ENCODE measurements around the gene ZNF180.
"Not testable (repeated sequence)": the region's sequence is repeated elsewhere in the genome, so short reads cannot be mapped to it uniquely, and the experiment has no call there.

Gene ZNF180

GRCh38 chr19:44525721-44526430, 25.6 kb upstream of the ZNF180 start:
- DNase-seq (ENCODE audit: low spot score in 2 of 2) (no peak), ATAC-seq (replicated peaks; ENCODE audit: extremely low read depth, poor library complexity, severe bottlenecking) (no peak)
- no peaks in the 10 kb centered on the region for H3K4me1 Mint-ChIP-seq
- peaks cover 2% of the 10 kb centered on the region for H3K36me3 Mint-ChIP-seq (ENCODE audit: insufficient read depth)
- H3K9me3 Mint-ChIP-seq, result peaks cover 12% of the 10 kb centered on the region
- H3K27me3 Mint-ChIP-seq, result peaks cover 18% of the 10 kb centered on the region
- no peak overlapping the region for H3K4me3 Mint-ChIP-seq
- H3K27ac Mint-ChIP-seq (ENCODE audit: low read depth), result no peak overlapping the region

DNA sequence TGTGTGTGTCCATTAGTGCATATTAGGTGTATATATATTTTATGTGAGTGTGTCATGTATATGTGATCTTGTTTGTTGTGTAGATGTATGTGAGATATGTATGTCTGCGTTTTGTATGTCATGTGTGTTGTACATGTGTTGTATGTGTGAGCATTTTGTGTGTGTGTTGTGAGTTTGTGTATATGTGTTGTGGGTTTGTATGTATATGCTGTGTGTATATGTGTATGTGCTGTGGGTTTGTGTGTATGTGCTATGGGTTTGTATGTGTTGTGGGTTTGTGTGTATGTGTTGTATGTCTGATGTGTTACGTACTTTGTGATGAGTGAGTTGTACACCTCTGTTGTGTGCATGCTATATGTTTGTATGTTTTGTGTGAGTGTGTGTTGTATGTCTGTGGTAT, 21.0 kb upstream of the ZNF180 start:
- ATAC-seq (replicated peaks; ENCODE audit: extremely low read depth, poor library complexity, severe bottlenecking) (no peak), DNase-seq (ENCODE audit: low spot score in 2 of 2) (no peak)
- Mint-ChIP-seq H3K4me1 (no peaks in the 10 kb centered on the region), H3K27ac (ENCODE audit: low read depth) (no peak overlapping the region), H3K27me3 (no peaks in the 10 kb centered on the region), H3K9me3 (no peaks in the 10 kb centered on the region), H3K4me3 (no peak overlapping the region), H3K36me3 (ENCODE audit: insufficient read depth) (no peaks in the 10 kb centered on the region)

GRCh38 chr19:44517146-44517545, 16.8 kb upstream of the ZNF180 start:
- Mint-ChIP-seq H3K27ac (ENCODE audit: low read depth) (no peak overlapping the region), H3K27me3 (no peaks in the 10 kb centered on the region), H3K4me3 (no peak overlapping the region), H3K4me1 (no peaks in the 10 kb centered on the region), H3K9me3 (peaks cover 5% of the 10 kb centered on the region), H3K36me3 (ENCODE audit: insufficient read depth) (no peaks in the 10 kb centered on the region)
- ATAC-seq (replicated peaks; ENCODE audit: extremely low read depth, poor library complexity, severe bottlenecking), result no peak
- DNase-seq (ENCODE audit: low spot score in 2 of 2), result no peak

DNA sequence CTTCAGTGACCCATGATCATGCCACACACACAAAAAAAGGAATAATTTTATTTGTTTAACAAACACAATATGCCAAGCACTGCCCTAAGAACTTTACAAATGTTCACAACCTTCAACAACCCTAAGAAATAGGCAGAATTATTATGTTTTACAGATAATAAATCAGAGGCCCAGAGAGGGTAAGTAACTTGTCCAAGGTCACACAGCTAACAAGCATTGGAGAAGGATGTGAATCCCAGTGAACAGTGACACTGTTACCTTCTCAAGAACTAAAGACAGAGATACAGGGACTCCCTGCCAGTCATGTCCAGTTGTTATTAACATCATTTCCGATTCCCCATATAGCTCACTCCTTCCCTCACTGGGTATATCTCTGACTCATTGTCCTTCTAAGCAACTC, 15.6 kb upstream of the ZNF180 start:
- Mint-ChIP-seq H3K9me3 (peaks cover 5% of the 10 kb centered on the region), H3K36me3 (ENCODE audit: insufficient read depth) (no peaks in the 10 kb centered on the region), H3K27me3 (peaks cover 10% of the 10 kb centered on the region), H3K4me3 (no peak overlapping the region), H3K4me1 (no peaks in the 10 kb centered on the region), H3K27ac (ENCODE audit: low read depth) (no peak overlapping the region)
- ATAC-seq (replicated peaks; ENCODE audit: extremely low read depth, poor library complexity, severe bottlenecking) (no peak), DNase-seq (ENCODE audit: low spot score in 2 of 2) (no peak)

- no peak overlapping the region for H3K4me3 Mint-ChIP-seq
- H3K27ac Mint-ChIP-seq (ENCODE audit: low read depth), result no peak overlapping the region
- no peaks in the 10 kb centered on the region for H3K4me1 Mint-ChIP-seq
- no peaks in the 10 kb centered on the region for H3K36me3 Mint-ChIP-seq (ENCODE audit: insufficient read depth)
- no peak for DNase-seq (ENCODE audit: low spot score in 2 of 2)
- H3K27me3 Mint-ChIP-seq, result peaks cover 19% of the 10 kb centered on the region
- peaks cover 6% of the 10 kb centered on the region for H3K9me3 Mint-ChIP-seq
- no peak for ATAC-seq (replicated peaks; ENCODE audit: extremely low read depth, poor library complexity, severe bottlenecking)
Observed at GRCh38 chr19:44515031-44515430, 14.7 kb upstream of the ZNF180 start.

DNA sequence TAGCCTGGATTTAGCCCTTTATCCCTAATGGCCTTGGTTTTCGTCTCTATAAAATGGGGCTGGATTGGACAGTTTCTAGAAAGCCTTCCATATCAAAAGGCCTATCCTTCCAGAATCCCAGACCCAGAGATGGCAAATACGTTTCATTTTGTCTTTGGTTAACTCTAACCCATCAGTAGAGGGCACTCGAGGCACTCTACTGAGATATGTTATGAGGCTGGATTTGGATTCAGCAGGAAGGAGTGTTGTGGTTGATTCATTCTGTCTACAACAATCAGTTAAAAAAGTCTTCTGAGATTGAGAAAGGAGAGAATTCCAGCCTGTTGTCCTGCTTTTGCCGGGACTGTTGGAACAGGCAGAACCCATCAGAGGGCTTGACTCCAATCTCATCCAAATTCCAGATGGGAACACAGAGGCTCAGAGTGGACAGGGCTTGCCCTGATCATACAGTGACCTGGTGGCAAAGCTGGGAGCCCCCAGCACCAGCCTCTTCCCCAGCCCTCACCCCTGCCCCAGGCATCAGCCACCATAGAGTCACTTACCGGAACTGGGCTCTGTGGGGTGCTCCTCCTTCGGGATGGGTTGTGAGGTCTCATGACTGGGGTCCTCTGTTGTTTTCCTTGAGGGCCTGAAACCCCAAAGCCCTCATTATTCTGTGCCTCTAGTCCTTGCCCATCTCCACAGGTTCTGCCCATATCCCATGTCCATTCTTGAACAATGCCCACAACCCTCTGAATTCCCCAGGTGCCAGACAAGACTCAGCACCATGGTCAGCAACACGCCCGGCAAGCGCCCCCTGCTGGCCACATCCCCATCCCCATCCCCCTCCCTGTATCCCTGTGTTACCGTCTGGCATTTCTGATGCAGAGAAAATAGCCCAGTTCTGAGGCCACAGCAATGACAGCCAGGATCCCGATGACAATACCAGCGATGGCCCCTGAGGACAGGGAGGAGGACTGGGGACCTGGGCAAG, 12.3 kb upstream of the ZNF180 start:
- H3K9me3 Mint-ChIP-seq, result peaks cover 21% of the 10 kb centered on the region
- DNase-seq (ENCODE audit: low spot score in 2 of 2) (no peak), ATAC-seq (replicated peaks; ENCODE audit: extremely low read depth, poor library complexity, severe bottlenecking) (no peak)
- no peaks in the 10 kb centered on the region for H3K4me1 Mint-ChIP-seq
- H3K27me3 Mint-ChIP-seq, result peaks cover 43% of the 10 kb centered on the region
- no peaks in the 10 kb centered on the region for H3K36me3 Mint-ChIP-seq (ENCODE audit: insufficient read depth)
- H3K4me3 Mint-ChIP-seq, result no peak overlapping the region
- no peak overlapping the region for H3K27ac Mint-ChIP-seq (ENCODE audit: low read depth)

DNA sequence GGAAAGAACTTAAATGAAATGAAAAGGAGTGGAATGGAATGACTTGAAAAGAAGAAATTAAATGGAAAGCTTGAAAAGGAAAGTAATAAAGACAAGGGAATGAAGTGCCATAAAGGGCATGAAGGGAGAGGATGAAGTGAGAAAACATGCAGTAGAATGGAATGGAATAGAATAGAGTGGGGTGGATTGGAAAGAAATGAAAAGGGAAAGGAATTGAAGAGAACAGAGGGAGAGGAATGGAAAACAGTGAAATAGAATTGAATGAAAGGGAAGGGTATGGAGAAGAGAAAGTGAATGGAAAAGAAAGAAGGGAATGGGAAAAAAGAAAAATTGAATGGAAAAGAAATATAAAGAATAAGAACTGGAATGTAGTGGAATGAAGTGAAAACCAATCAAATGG, 9.2 kb upstream of the ZNF180 start:
- H3K27me3 Mint-ChIP-seq, result peaks cover 75% of the 10 kb centered on the region
- no peak for DNase-seq (ENCODE audit: low spot score in 2 of 2)
- peaks cover 15% of the 10 kb centered on the region for H3K9me3 Mint-ChIP-seq

GRCh38 chr19:44499559-44499958, 763 bp downstream of the ZNF180 start:
- Mint-ChIP-seq H3K36me3 (ENCODE audit: insufficient read depth) (peaks cover 26% of the 10 kb centered on the region), H3K27me3 (peaks cover 6% of the 10 kb centered on the region), H3K4me1 (peaks cover 49% of the 10 kb centered on the region), H3K4me3 (peak overlapping the region; percentile 97), H3K27ac (ENCODE audit: low read depth) (peak overlapping the region; percentile 94), H3K9me3 (peaks cover 37% of the 10 kb centered on the region)
- ATAC-seq (replicated peaks; ENCODE audit: extremely low read depth, poor library complexity, severe bottlenecking) (no peak), DNase-seq (ENCODE audit: low spot score in 2 of 2) (no peak)

More for the DNA sequence above, 9.2 kb upstream of the ZNF180 start:
- ATAC-seq (replicated peaks; ENCODE audit: extremely low read depth, poor library complexity, severe bottlenecking), result no peak
- Mint-ChIP-seq H3K4me3 (no peak overlapping the region), H3K4me1 (no peaks in the 10 kb centered on the region), H3K27ac (ENCODE audit: low read depth) (no peak overlapping the region), H3K36me3 (ENCODE audit: insufficient read depth) (no peaks in the 10 kb centered on the region)

- peaks cover 29% of the 10 kb centered on the region for H3K36me3 Mint-ChIP-seq (ENCODE audit: insufficient read depth)
- peak overlapping the region; percentile 94 for H3K27ac Mint-ChIP-seq (ENCODE audit: low read depth)
- peaks cover 49% of the 10 kb centered on the region for H3K4me1 Mint-ChIP-seq
- peak overlapping the region; percentile 97 for H3K4me3 Mint-ChIP-seq
- H3K9me3 Mint-ChIP-seq, result peaks cover 37% of the 10 kb centered on the region
- DNase-seq (ENCODE audit: low spot score in 2 of 2), result no peak
- no peak for ATAC-seq (replicated peaks; ENCODE audit: extremely low read depth, poor library complexity, severe bottlenecking)
- H3K27me3 Mint-ChIP-seq, result no peaks in the 10 kb centered on the region
Observed at GRCh38 chr19:44498988-44499387, 1.3 kb downstream of the ZNF180 start.

DNA sequence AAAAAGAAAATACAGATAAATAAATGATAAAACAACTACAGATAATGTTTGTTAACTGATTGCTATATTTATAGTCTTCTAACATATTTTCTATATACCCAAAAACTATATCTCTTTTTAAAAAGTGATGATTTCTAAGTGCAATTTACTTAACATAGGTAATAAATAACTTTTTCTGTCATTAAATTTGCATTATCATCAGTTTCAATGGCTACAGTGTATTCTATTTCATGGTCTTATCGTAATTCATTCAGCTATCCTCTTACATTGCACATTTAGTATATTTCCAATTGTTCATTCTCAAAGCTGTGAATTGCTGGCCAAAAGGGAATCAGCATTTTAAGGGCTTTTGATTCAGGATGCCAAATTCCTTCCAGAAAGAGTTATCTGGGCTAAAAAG, 3.6 kb downstream of the ZNF180 start:
- Mint-ChIP-seq H3K27me3 (no peaks in the 10 kb centered on the region), H3K4me1 (peaks cover 56% of the 10 kb centered on the region), H3K36me3 (ENCODE audit: insufficient read depth) (peaks cover 46% of the 10 kb centered on the region), H3K4me3 (no peak overlapping the region), H3K27ac (ENCODE audit: low read depth) (no peak overlapping the region), H3K9me3 (peaks cover 49% of the 10 kb centered on the region)
- no peak for DNase-seq (ENCODE audit: low spot score in 2 of 2)
- ATAC-seq (replicated peaks; ENCODE audit: extremely low read depth, poor library complexity, severe bottlenecking), result no peak

DNA sequence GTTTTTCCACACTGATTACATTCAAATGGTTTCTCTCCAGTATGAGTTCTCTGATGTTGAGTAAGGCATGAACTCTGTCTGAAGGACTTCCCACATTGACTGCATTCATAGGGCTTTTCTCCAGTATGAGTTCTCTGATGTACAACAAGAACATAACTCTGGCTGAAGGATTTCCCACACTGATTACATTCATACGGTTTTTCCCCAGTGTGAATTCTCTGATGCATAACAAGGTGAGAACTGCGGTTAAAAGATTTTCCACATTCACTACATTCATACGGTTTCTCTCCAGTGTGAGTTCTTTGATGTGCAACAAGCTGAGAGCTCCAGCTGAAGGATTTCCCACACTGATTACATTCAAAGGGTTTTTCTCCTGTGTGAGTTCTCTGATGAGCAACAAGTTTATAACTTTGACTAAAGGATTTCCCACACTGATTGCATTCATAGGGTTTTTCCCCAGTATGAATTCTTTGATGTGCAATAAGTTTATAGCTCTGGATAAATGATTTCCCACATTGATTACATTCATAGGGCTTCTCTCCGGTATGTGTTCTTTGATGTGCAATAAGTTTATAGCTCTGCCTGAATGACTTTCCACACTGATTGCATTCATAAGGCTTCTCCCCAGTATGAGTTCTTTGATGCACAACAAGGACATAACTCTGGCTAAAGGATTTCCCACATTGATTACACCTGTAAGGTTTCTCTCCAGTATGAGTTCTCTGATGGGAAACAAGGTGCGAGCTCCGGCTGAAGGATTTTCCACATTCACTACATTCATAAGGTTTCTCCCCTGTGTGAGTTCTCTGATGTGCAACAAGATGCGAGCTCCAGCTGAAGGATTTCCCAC, 23.5 kb downstream of the ZNF180 start:
- no peaks in the 10 kb centered on the region for H3K27me3 Mint-ChIP-seq
- ATAC-seq (replicated peaks; ENCODE audit: extremely low read depth, poor library complexity, severe bottlenecking), result no peak
- no peaks in the 10 kb centered on the region for H3K4me1 Mint-ChIP-seq
- no peak for DNase-seq (ENCODE audit: low spot score in 2 of 2)
- peaks cover 50% of the 10 kb centered on the region for H3K36me3 Mint-ChIP-seq (ENCODE audit: insufficient read depth)
- peak overlapping the region; percentile 78 for H3K27ac Mint-ChIP-seq (ENCODE audit: low read depth)
- H3K4me3 Mint-ChIP-seq, result peak overlapping the region; percentile 43
- H3K9me3 Mint-ChIP-seq, result peaks cover 35% of the 10 kb centered on the region

DNA sequence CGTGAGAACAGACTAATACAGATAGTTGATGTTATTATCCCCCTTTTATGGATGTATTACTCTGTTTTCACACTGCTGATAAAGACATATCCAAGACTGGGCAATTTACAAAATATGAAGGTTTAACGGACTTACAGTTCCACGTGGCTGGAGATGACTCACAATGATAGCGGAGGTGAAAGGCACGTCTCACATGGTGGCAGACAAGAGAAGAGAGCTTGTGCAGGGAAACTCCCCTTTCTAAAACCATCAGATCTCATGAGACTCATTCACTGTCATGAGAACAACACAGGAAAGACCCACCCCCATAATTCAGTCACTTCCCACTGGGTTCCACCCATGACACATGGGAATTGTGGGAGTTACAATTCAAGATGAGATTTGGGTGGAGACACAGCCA, 31.6 kb downstream of the ZNF180 start:
- H3K27ac Mint-ChIP-seq (ENCODE audit: low read depth); ATAC-seq (replicated peaks; ENCODE audit: extremely low read depth, poor library complexity, severe bottlenecking); H3K36me3 Mint-ChIP-seq (ENCODE audit: insufficient read depth); H3K4me3 Mint-ChIP-seq; H3K4me1 Mint-ChIP-seq; DNase-seq (ENCODE audit: low spot score in 2 of 2); H3K27me3 Mint-ChIP-seq: not testable (repeated sequence)
- peaks cover 46% of the 10 kb centered on the region for H3K9me3 Mint-ChIP-seq
